Liver (tissue), 9 donors: ENCODE measurements around the gene DIS3L2. TPM values are rescaled to one million over a fixed set of nuclear protein-coding genes. Genes with fewer than 3 reads are reported as not detected.

Experiments
- DNase-seq: peaks from one replicate; pipeline ENCODE4 v3.0.0-alpha.2; 2017; ENCODE audit warnings: low spot score
- H3K27ac ChIP-seq, 2 donors: one replicate each; pipeline ENCODE4 v1.7.0; 2013; ENCODE audit warnings: inconsistent platforms in 2 of 2, low read length in 2 of 2, control low read depth in 1 of 2, low read depth in 1 of 2, mild to moderate bottlenecking in 1 of 2
- H3K27me3 ChIP-seq, 4 donors: one replicate each; pipeline versions ENCODE4 v1.6.1 to v1.7.0; 2013; ENCODE audit warnings: low read length in 3 of 4, inconsistent platforms in 1 of 4, mild to moderate bottlenecking in 1 of 4, moderate library complexity in 1 of 4; ENCODE audit not compliant: control insufficient read depth in 4 of 4, insufficient read depth in 4 of 4
- H3K36me3 ChIP-seq, 4 donors: one replicate each; pipeline versions ENCODE4 v1.6.1 to v1.7.0; 2013; ENCODE audit warnings: low read length in 3 of 4, mild to moderate bottlenecking in 3 of 4, low read depth in 1 of 4, moderate library complexity in 1 of 4; ENCODE audit not compliant: control insufficient read depth in 4 of 4, insufficient read depth in 3 of 4
- H3K4me1 ChIP-seq, 4 donors: one replicate each; pipeline versions ENCODE4 v1.6.1 to v1.7.0; 2013; ENCODE audit warnings: low read length in 3 of 4, mild to moderate bottlenecking in 3 of 4, moderate library complexity in 1 of 4; ENCODE audit not compliant: control insufficient read depth in 4 of 4, insufficient read depth in 4 of 4
- H3K4me3 ChIP-seq, 3 donors: one replicate each; pipeline versions ENCODE4 v1.6.1 to v1.7.0; 2013; ENCODE audit warnings: low read length in 3 of 3, control low read depth in 1 of 3, low read depth in 1 of 3, mild to moderate bottlenecking in 1 of 3
- H3K9ac ChIP-seq, 2 donors: one replicate each; pipeline ENCODE4 v1.7.0; 2013; ENCODE audit warnings: low read length in 2 of 2, mild to moderate bottlenecking in 2 of 2, moderate library complexity in 2 of 2, control low read depth in 1 of 2, low read depth in 1 of 2
- H3K9me3 ChIP-seq, 4 donors: one replicate each; pipeline versions ENCODE4 v1.6.1 to v1.7.0; 2013; ENCODE audit warnings: low read length in 3 of 4; ENCODE audit not compliant: control insufficient read depth in 4 of 4
- ATF3 ChIP-seq: IDR thresholded peaks from 2 replicates; pipeline ENCODE4 v1.6.1; 2016; ENCODE audit warnings: antibody characterized with exemption
- CTCF ChIP-seq: fragments of 150-350 bp; IDR thresholded peaks from 2 replicates; pipeline ENCODE4 v1.5.1; 2017; ENCODE audit warnings: improper control_type of control experiment, low read depth, low read length; ENCODE audit not compliant: missing input control
- EGR1 ChIP-seq, 2 donors: IDR thresholded peaks; 2 replicates each; pipeline ENCODE4 v1.6.1; 2016 to 2018; ENCODE audit warnings: antibody characterized with exemption in 2 of 2, low read depth in 2 of 2
- FOXA1 ChIP-seq: IDR thresholded peaks from 2 replicates; pipeline ENCODE4 v1.6.1; 2016; ENCODE audit warnings: antibody characterized with exemption
- FOXA2 ChIP-seq: IDR thresholded peaks from 2 replicates; pipeline ENCODE4 v1.6.1; 2016; ENCODE audit warnings: antibody characterized with exemption
- GABPA ChIP-seq, 2 donors: IDR thresholded peaks in 1 of 2; conservative IDR thresholded peaks in 1 of 2; 2 replicates each; pipeline ENCODE4 v1.6.1; 2016; ENCODE audit warnings: antibody characterized with exemption in 2 of 2, mild to moderate bottlenecking in 1 of 2, moderate library complexity in 1 of 2
- HNF4A ChIP-seq, 2 donors: conservative IDR thresholded peaks; 2 replicates each; pipeline ENCODE4 v1.6.1; 2016; ENCODE audit warnings: antibody characterized with exemption in 2 of 2, mild to moderate bottlenecking in 2 of 2
- HNF4G ChIP-seq: IDR thresholded peaks from 2 replicates; pipeline ENCODE4 v1.6.1; 2016; ENCODE audit warnings: antibody characterized with exemption
- JUND ChIP-seq, 2 donors: IDR thresholded peaks; 2 replicates each; pipeline ENCODE4 v1.6.1; 2016; ENCODE audit warnings: antibody characterized with exemption in 2 of 2
- NR2F2 ChIP-seq: IDR thresholded peaks from 2 replicates; pipeline ENCODE4 v1.6.1; 2016; ENCODE audit warnings: antibody characterized with exemption
- RAD21 ChIP-seq, 2 donors: IDR thresholded peaks; 2 replicates each; pipeline ENCODE4 v1.6.1; 2016; ENCODE audit warnings: antibody characterized with exemption in 2 of 2, mild to moderate bottlenecking in 2 of 2
- REST ChIP-seq: IDR thresholded peaks from 2 replicates; pipeline ENCODE4 v1.6.1; 2016; ENCODE audit warnings: antibody characterized with exemption, mild to moderate bottlenecking
- RXRA ChIP-seq, 2 donors: IDR thresholded peaks; 2 replicates each; pipeline ENCODE4 v1.6.1; 2017 to 2018; ENCODE audit warnings: antibody characterized with exemption in 2 of 2, mild to moderate bottlenecking in 1 of 2
- SP1 ChIP-seq: IDR thresholded peaks from 2 replicates; pipeline ENCODE4 v1.6.1; 2018; ENCODE audit warnings: antibody characterized with exemption, mild to moderate bottlenecking
- TAF1 ChIP-seq: conservative IDR thresholded peaks from 2 replicates; pipeline ENCODE4 v1.6.1; 2016; ENCODE audit warnings: antibody characterized with exemption, mild to moderate bottlenecking
- WGBS: extraction: QIAGEN DNeasy Blood & Tissue Kit; methylation state at CpG from one replicate; pipeline ENCODE4 v1.1.7; 2013; 5-methylcytosine and 5-hydroxymethylcytosine counted together
- polyA plus RNA-seq, 2 donors: library from polyadenylated mRNA; stranded (reverse) in 1 of 2; unstranded in 1 of 2; fragments of 200-250 nt in 1 of 2; fragments of >200 nt in 1 of 2; fragmentation: Nextera tagmentation in 1 of 2; extraction: Ambion mirVana in 1 of 2; gene quantifications; one replicate each; pipeline versions ENCODE4 v1.2.1 to v1.2.3, GENCODE V29; 2013 to 2015
- total RNA-seq, 2 donors: library from RNA; depleted of rRNA; stranded (reverse); fragments of >200 nt; gene quantifications; one replicate each; pipeline ENCODE4 v1.2.3, GENCODE V29; 2014
- TF ChIP-seq, protein P1 (sequence below): IDR thresholded peaks from 2 replicates; pipeline ENCODE4 v1.6.1; 2016; ENCODE audit warnings: antibody characterized with exemption
- TF ChIP-seq, protein P2 (sequence below): IDR thresholded peaks from 2 replicates; pipeline ENCODE4 v1.6.1; 2016; ENCODE audit warnings: antibody characterized with exemption
- donor health status: healthy.
- donor health status: healthy.
- donor health status: healthy.
- donor health status: healthy.
- donor health status: healthy.

The DIS3L2 gene
- total and polyA plus RNA-seq, 4 donors, result 5.7 to 21.5 (median 8.8) TPM

DNA sequence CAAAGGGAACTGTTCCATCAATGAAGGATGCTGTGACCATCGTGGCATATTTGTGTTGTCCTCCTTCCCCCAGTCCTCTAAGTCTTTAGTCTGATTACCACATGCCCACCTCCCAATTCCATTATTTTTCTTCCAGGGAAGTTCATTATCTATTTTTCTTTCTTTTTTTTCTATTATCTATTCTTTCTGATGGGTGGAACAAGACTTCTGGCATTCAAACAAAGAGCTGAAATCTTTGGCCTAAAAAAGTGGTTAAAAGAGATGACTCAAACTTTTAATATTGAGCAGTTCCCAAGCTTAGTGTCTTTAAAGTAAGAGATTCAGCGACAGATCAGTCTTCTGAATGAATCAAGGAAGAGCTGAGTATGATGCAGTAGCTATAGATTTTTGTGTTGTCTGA lies 66.6 kb downstream of the DIS3L2 start:
- Histone ChIP-seq H3K9me3 (no peaks in the 10 kb centered on the region), H3K4me1 (no peaks in the 10 kb centered on the region), H3K27ac (no peak overlapping the region), H3K4me3 (no peak overlapping the region), H3K36me3 (peaks cover 5 to 18% (median 11%) of the 10 kb centered on the region in 4 donors), H3K9ac (no peak overlapping the region), H3K27me3 (no peaks in the 10 kb centered on the region)
- DNase-seq, result no peak
- WGBS, result 92% methylated on average over 2 of the region's 2 CpGs
- TF ChIP-seq HNF4G (no peak), GABPA (IDR thresholded peaks at IDR 0.05 in 1 of 2, conservative IDR thresholded peaks at IDR 0.05 in 1 of 2) (no peak), RAD21 (IDR thresholded peaks at IDR 0.05) (no peak), EGR1 (IDR thresholded peaks at IDR 0.05; ENCODE audit: low read depth in 2 of 2) (no peak), SP1 (no peak), NR2F2 (no peak), FOXA2 (no peak), JUND (IDR thresholded peaks at IDR 0.05) (no peak), TAF1 (no peak), REST (no peak), FOXA1 (no peak), ATF3 (no peak), HNF4A (conservative IDR thresholded peaks at IDR 0.05) (no peak), CTCF (no peak)
- TF ChIP-seq, protein P1, sequence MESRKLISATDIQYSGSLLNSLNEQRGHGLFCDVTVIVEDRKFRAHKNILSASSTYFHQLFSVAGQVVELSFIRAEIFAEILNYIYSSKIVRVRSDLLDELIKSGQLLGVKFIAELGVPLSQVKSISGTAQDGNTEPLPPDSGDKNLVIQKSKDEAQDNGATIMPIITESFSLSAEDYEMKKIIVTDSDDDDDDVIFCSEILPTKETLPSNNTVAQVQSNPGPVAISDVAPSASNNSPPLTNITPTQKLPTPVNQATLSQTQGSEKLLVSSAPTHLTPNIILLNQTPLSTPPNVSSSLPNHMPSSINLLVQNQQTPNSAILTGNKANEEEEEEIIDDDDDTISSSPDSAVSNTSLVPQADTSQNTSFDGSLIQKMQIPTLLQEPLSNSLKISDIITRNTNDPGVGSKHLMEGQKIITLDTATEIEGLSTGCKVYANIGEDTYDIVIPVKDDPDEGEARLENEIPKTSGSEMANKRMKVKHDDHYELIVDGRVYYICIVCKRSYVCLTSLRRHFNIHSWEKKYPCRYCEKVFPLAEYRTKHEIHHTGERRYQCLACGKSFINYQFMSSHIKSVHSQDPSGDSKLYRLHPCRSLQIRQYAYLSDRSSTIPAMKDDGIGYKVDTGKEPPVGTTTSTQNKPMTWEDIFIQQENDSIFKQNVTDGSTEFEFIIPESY, result no peak
- TF ChIP-seq, protein P2, sequence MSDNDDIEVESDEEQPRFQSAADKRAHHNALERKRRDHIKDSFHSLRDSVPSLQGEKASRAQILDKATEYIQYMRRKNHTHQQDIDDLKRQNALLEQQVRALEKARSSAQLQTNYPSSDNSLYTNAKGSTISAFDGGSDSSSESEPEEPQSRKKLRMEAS, result no peak

DNA sequence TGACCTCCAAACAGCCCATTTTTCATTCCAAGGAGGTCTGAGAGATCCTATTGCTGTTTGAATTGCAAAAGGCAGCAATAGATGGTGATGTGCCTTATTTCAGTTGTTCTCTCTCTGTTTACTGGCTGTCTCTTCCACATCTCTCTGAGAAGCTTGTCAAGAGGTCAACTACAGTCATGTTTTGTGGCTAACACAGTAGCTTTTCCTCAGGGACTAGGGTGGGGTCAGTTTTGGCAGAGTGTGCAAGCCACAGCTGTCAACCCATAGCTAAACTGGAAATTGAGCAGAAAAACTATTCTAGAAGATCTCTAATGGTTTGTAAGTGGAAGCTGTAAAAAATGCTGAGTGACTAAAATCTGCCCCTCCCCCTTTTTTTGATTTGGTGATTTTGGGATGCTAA lies 67.1 kb downstream of the DIS3L2 start:
- Histone ChIP-seq H3K9ac (no peak overlapping the region), H3K27me3 (no peaks in the 10 kb centered on the region), H3K36me3 (peaks cover 5 to 13% (median 9%) of the 10 kb centered on the region in 4 donors), H3K4me1 (no peaks in the 10 kb centered on the region), H3K4me3 (no peak overlapping the region), H3K27ac (no peak overlapping the region), H3K9me3 (no peaks in the 10 kb centered on the region)
- DNase-seq, result no peak
- TF ChIP-seq HNF4A (conservative IDR thresholded peaks at IDR 0.05) (no peak), RXRA (IDR thresholded peaks at IDR 0.05) (no peak), NR2F2 (peak; percentile 11), EGR1 (IDR thresholded peaks at IDR 0.05; ENCODE audit: low read depth in 2 of 2) (no peak)
